ENCODE measurements around the gene C22orf15. TPM values are rescaled to one million over a fixed set of nuclear protein-coding genes. Genes with fewer than 3 reads are reported as not detected.

C22orf15 gene
- total RNA-seq, 1 donor, result 0.18 TPM

- no peak for TF ChIP-seq CTCF (IDR thresholded peaks at IDR 0.05; ENCODE audit: insufficient read depth, low read length)
- no peak overlapping the region for H3K4me3 ChIP-seq (ENCODE audit: low read depth, low read length)
- DNase-seq (ENCODE audit: low read depth), result peak; percentile 84
Measured at GRCh38 chr22:23743303-23743705, 19.5 kb upstream of the C22orf15 start.

GRCh38 chr22:23744001-23744400 lies 18.8 kb upstream of the C22orf15 start:
- DNase-seq (ENCODE audit: low read depth), result no peak
- H3K4me3 ChIP-seq (ENCODE audit: low read depth, low read length), result no peak overlapping the region
- no peak for TF ChIP-seq CTCF (IDR thresholded peaks at IDR 0.05; ENCODE audit: insufficient read depth, low read length)

GRCh38 chr22:23744485-23744884 lies 18.3 kb upstream of the C22orf15 start:
- TF ChIP-seq CTCF (IDR thresholded peaks at IDR 0.05; ENCODE audit: insufficient read depth, low read length), result no peak

GRCh38 chr22:23745791-23746190 lies 17.0 kb upstream of the C22orf15 start:
- H3K4me3 ChIP-seq (ENCODE audit: low read depth, low read length), result no peak overlapping the region
- TF ChIP-seq CTCF (IDR thresholded peaks at IDR 0.05; ENCODE audit: insufficient read depth, low read length), result no peak
- DNase-seq (ENCODE audit: low read depth), result no peak

More at GRCh38 chr22:23744485-23744884, 18.3 kb upstream of the C22orf15 start:
- no peak overlapping the region for H3K4me3 ChIP-seq (ENCODE audit: low read depth, low read length)
- DNase-seq (ENCODE audit: low read depth), result no peak

GRCh38 chr22:23749841-23750301 lies 12.9 kb upstream of the C22orf15 start:
- peak overlapping the region; percentile 91 for H3K4me3 ChIP-seq (ENCODE audit: low read depth, low read length)
- TF ChIP-seq CTCF (IDR thresholded peaks at IDR 0.05; ENCODE audit: insufficient read depth, low read length), result no peak
- DNase-seq (ENCODE audit: low read depth), result peak; percentile 91

GRCh38 chr22:23750367-23750713 lies 12.4 kb upstream of the C22orf15 start:
- TF ChIP-seq CTCF (IDR thresholded peaks at IDR 0.05; ENCODE audit: insufficient read depth, low read length), result no peak
- peak; percentile 46 for DNase-seq (ENCODE audit: low read depth)
- peak overlapping the region; percentile 91 for H3K4me3 ChIP-seq (ENCODE audit: low read depth, low read length)
